ENCODE results near the gene CHAF1B.

CHAF1B gene

GRCh38 chr21:36461918-36462486 lies 76.8 kb downstream of the CHAF1B start:
- Histone ChIP-seq H3K4me3 (ENCODE audit: low read length in 2 of 2) (no peak overlapping the region), H3K27me3 (ENCODE audit: control insufficient read depth in 1 of 2, insufficient read depth in 2 of 2, low read length in 2 of 2) (peaks cover 5 to 17% of the 10 kb centered on the region in 2 donors), H3K27ac (ENCODE audit: low read length) (no peak overlapping the region), H3K4me1 (ENCODE audit: control insufficient read depth, insufficient read depth, low read length) (peaks cover 4% of the 10 kb centered on the region), H3K9ac (ENCODE audit: low read length in 2 of 2) (no peak overlapping the region), H3K36me3 (ENCODE audit: control insufficient read depth in 2 of 2, insufficient read depth in 2 of 2, low read length in 2 of 2) (no peaks in the 10 kb centered on the region), H3K9me3 (ENCODE audit: control insufficient read depth in 2 of 2, low read length in 2 of 2) (no peaks in the 10 kb centered on the region)

GRCh38 chr21:36463204-36463603 lies 78.0 kb downstream of the CHAF1B start:
- Histone ChIP-seq H3K27ac (ENCODE audit: low read length) (no peak overlapping the region), H3K27me3 (ENCODE audit: control insufficient read depth in 1 of 2, insufficient read depth in 2 of 2, low read length in 2 of 2) (peaks cover 5 to 17% of the 10 kb centered on the region in 2 donors), H3K9me3 (ENCODE audit: control insufficient read depth in 2 of 2, low read length in 2 of 2) (no peaks in the 10 kb centered on the region), H3K4me3 (ENCODE audit: low read length in 2 of 2) (no peak overlapping the region), H3K4me1 (ENCODE audit: control insufficient read depth, insufficient read depth, low read length) (peaks cover 4% of the 10 kb centered on the region), H3K9ac (ENCODE audit: low read length in 2 of 2) (no peak overlapping the region), H3K36me3 (ENCODE audit: control insufficient read depth in 2 of 2, insufficient read depth in 2 of 2, low read length in 2 of 2) (no peaks in the 10 kb centered on the region)

DNA sequence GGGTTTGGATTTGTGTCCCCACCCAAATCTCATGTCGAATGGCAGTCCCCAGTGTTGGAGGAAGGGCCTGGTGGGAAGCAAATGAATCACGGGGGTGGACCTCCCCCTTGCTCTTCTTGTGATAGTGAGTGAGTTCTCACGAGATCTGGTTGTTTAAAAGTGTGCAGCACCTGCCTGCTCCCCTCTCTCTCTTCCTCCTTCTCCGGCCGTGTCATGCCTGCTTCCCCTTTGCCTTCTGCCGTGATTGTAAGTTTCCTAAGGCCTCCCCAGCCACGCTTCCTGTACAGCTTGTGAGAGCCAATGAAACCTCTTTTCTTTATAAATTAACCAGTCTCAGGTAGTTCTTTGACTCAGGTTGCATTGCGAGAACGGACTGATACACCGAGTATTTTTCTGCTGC lies 78.8 kb downstream of the CHAF1B start:
- H3K4me3 ChIP-seq (ENCODE audit: low read length in 2 of 2), result no peak overlapping the region
- no peak overlapping the region for H3K9ac ChIP-seq (ENCODE audit: low read length in 2 of 2)
- H3K27ac ChIP-seq (ENCODE audit: low read length), result no peak overlapping the region
- H3K27me3 ChIP-seq (ENCODE audit: control insufficient read depth in 1 of 2, insufficient read depth in 2 of 2, low read length in 2 of 2), result peaks cover 5 to 17% of the 10 kb centered on the region in 2 donors
- no peaks in the 10 kb centered on the region for H3K9me3 ChIP-seq (ENCODE audit: control insufficient read depth in 2 of 2, low read length in 2 of 2)
- H3K36me3 ChIP-seq (ENCODE audit: control insufficient read depth in 2 of 2, insufficient read depth in 2 of 2, low read length in 2 of 2), result no peaks in the 10 kb centered on the region
- peaks cover 4% of the 10 kb centered on the region for H3K4me1 ChIP-seq (ENCODE audit: control insufficient read depth, insufficient read depth, low read length)

DNA sequence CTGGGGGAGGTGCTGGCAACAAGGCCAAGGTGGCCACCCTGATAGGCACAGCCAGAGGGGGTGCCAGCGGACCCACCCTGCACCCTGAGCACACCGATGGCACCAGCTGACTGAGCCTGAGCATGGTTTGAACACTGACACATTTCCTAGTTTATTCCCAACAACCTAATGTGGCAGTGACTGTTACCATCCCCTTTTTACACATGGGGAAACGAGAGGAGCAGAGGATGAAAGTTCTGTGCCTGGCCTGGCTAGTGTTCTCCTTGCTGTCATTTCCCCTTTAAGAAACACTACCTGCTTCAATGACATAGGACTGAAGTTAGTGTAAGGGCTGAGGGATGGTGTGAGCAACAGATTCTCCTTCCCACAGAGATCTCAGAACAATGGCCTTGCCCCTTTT lies 79.4 kb downstream of the CHAF1B start:
- no peaks in the 10 kb centered on the region for H3K36me3 ChIP-seq (ENCODE audit: control insufficient read depth in 2 of 2, insufficient read depth in 2 of 2, low read length in 2 of 2)
- H3K27me3 ChIP-seq (ENCODE audit: control insufficient read depth in 1 of 2, insufficient read depth in 2 of 2, low read length in 2 of 2), result peaks cover 5 to 17% of the 10 kb centered on the region in 2 donors
- peaks cover 4% of the 10 kb centered on the region for H3K4me1 ChIP-seq (ENCODE audit: control insufficient read depth, insufficient read depth, low read length)
- H3K27ac ChIP-seq (ENCODE audit: low read length), result no peak overlapping the region
- H3K9ac ChIP-seq (ENCODE audit: low read length in 2 of 2), result no peak overlapping the region
- H3K9me3 ChIP-seq (ENCODE audit: control insufficient read depth in 2 of 2, low read length in 2 of 2), result no peaks in the 10 kb centered on the region
- H3K4me3 ChIP-seq (ENCODE audit: low read length in 2 of 2), result no peak overlapping the region

- Histone ChIP-seq H3K36me3 (ENCODE audit: control insufficient read depth in 2 of 2, insufficient read depth in 2 of 2, low read length in 2 of 2) (no peaks in the 10 kb centered on the region), H3K27me3 (ENCODE audit: control insufficient read depth in 1 of 2, insufficient read depth in 2 of 2, low read length in 2 of 2) (peaks cover 5 to 17% of the 10 kb centered on the region in 2 donors)
Measured at GRCh38 chr21:36465478-36465877, 80.3 kb downstream of the CHAF1B start.

DNA sequence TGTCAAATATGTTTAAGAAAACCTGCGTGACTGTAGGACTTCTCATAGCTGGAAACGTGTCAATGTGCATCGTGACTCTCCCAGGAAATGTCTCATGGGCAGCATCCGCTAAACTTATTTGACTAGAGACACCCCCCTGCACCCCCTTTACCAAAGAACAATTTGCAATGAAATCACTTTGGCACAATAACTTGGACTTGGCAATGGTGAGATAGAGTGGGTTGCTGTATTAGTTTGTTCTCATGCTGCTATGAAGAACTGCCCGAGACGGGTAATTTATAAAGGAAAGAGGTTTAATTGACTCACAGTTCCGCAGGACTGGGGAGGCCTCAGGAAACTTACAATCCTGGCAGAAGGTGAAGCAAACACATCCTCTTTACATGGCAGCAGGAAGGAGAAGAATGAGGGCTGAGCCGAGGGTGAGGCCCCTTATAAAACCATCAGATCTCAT lies 80.9 kb downstream of the CHAF1B start:
- no peaks in the 10 kb centered on the region for H3K36me3 ChIP-seq (ENCODE audit: control insufficient read depth in 2 of 2, insufficient read depth in 2 of 2, low read length in 2 of 2)
- peaks cover 4% of the 10 kb centered on the region for H3K4me1 ChIP-seq (ENCODE audit: control insufficient read depth, insufficient read depth, low read length)
- H3K9ac ChIP-seq (ENCODE audit: low read length in 2 of 2), result no peak overlapping the region
- H3K27ac ChIP-seq (ENCODE audit: low read length), result no peak overlapping the region
- H3K9me3 ChIP-seq (ENCODE audit: control insufficient read depth in 2 of 2, low read length in 2 of 2), result no peaks in the 10 kb centered on the region
- peaks cover 5 to 12% of the 10 kb centered on the region in 2 donors for H3K27me3 ChIP-seq (ENCODE audit: control insufficient read depth in 1 of 2, insufficient read depth in 2 of 2, low read length in 2 of 2)
- no peak overlapping the region for H3K4me3 ChIP-seq (ENCODE audit: low read length in 2 of 2)

More at GRCh38 chr21:36465478-36465877, 80.3 kb downstream of the CHAF1B start:
- H3K4me3 ChIP-seq (ENCODE audit: low read length in 2 of 2), result no peak overlapping the region
- no peaks in the 10 kb centered on the region for H3K9me3 ChIP-seq (ENCODE audit: control insufficient read depth in 2 of 2, low read length in 2 of 2)
- H3K9ac ChIP-seq (ENCODE audit: low read length in 2 of 2), result no peak overlapping the region
- H3K27ac ChIP-seq (ENCODE audit: low read length), result no peak overlapping the region
- H3K4me1 ChIP-seq (ENCODE audit: control insufficient read depth, insufficient read depth, low read length), result peaks cover 4% of the 10 kb centered on the region

Measured in stomach smooth muscle (tissue), 2 donors.